ENCODE measurements around the gene CNR2. TPM values are rescaled to one million over a fixed set of nuclear protein-coding genes. Genes with fewer than 3 reads are reported as not detected.

Gene CNR2
- polyA plus RNA-seq, 2 of the 4 experiments (the other 2 are of a cell fraction): not detected

- no peak overlapping the region for H3K4me3 ChIP-seq
- CTCF ChIA-PET: interaction anchor here (3.5 kb wide), 1 partner anchor 12 kb away, joined by 12 read pairs; no protein-coding TSS in a partner anchor
- no peak overlapping the region for H3K4me2 ChIP-seq
- ATAC-seq (no peak), FAIRE-seq (no peak), DNase-seq (ENCODE audit: low read depth in 1 of 2, low spot score in 1 of 2) (no peak)
- H3K27ac ChIP-seq: no peak overlapping the region
- H3K4me1 ChIP-seq: 0 out of 3 replicates have a peak, but pooled peaks cover 3% of the 10 kb centered on the region
- POLR2A ChIA-PET: no interaction called here
- H3K9me3 ChIP-seq: no peaks in the 10 kb centered on the region
- TF ChIP-seq ESRRA (IDR thresholded peaks at IDR 0.05; ENCODE audit: borderline replicate concordance, low read length) (no peak), CTCF (IDR thresholded peaks at IDR 0.05) (no peak)
- WGBS (ENCODE audit: missing lambda C conversion rate): 81% methylated on average over 4 of the region's 4 CpGs
Observed at GRCh38 chr1:23928789-23929188, 15.6 kb upstream of the CNR2 start.

- H3K4me3 ChIP-seq: no peak overlapping the region
- TF ChIP-seq ESRRA (IDR thresholded peaks at IDR 0.05; ENCODE audit: borderline replicate concordance, low read length): no peak
- TF ChIP-seq EP300 (IDR thresholded peaks at IDR 0.05): no peak
- no peak for TF ChIP-seq TFCP2L1 (CRISPR knock-in tag; IDR thresholded peaks at IDR 0.05)
- no peak for TF ChIP-seq SREBF2 (IDR thresholded peaks at IDR 0.05)
- TF ChIP-seq JUNB (IDR thresholded peaks at IDR 0.05): no peak
- DNase-seq (ENCODE audit: low read depth in 1 of 2, low spot score in 1 of 2): no peak
- no peak for ATAC-seq
- FAIRE-seq: no peak
- H3K4me2 ChIP-seq: no peak overlapping the region
- no peaks in the 10 kb centered on the region for H3K9me3 ChIP-seq
- POLR2A ChIA-PET: no interaction called here
- WGBS (ENCODE audit: missing lambda C conversion rate): no CpG with 5 or more reads among the region's 1 CpG
- H3K4me1 ChIP-seq: 0 out of 3 replicates have a peak, but pooled peaks cover 8% of the 10 kb centered on the region
- no peak overlapping the region for H3K27ac ChIP-seq
- CTCF ChIA-PET: interaction anchor here (1.2 to 3.5 kb wide), 2 partner anchors 10 to 22 kb away, joined by 4 to 12 read pairs; no protein-coding TSS in a partner anchor
Observed at GRCh38 chr1:23927097-23927496, 13.9 kb upstream of the CNR2 start.

GRCh38 chr1:23925279-23925678, 12.1 kb upstream of the CNR2 start:
- 78% methylated on average over 3 of the region's 3 CpGs for WGBS (ENCODE audit: missing lambda C conversion rate)

GRCh38 chr1:23924601-23925000, 11.4 kb upstream of the CNR2 start:
- Histone ChIP-seq H3K4me3 (no peak overlapping the region), H3K4me2 (no peak overlapping the region), H3K27ac (no peak overlapping the region), H3K4me1 (peaks cover 18% of the 10 kb centered on the region), H3K9me3 (no peaks in the 10 kb centered on the region)
- ATAC-seq (no peak), FAIRE-seq (no peak), DNase-seq (ENCODE audit: low read depth in 1 of 2, low spot score in 1 of 2) (no peak)
- CTCF ChIA-PET: interaction anchor here (0.7 to 0.8 kb wide), 2 partner anchors 11 to 138 kb away, joined by 3 read pairs; partner anchors contain the start of gene CNR2
- WGBS (ENCODE audit: missing lambda C conversion rate): 89% methylated on average over 11 of the region's 11 CpGs
- POLR2A ChIA-PET: no interaction called here
- no peak for TF ChIP-seq EP300 (IDR thresholded peaks at IDR 0.05)
- no peak for TF ChIP-seq REST (IDR thresholded peaks at IDR 0.05)
- TF ChIP-seq CHD4 (IDR thresholded peaks at IDR 0.05; ENCODE audit: borderline replicate concordance): no peak
- no peak for TF ChIP-seq RNF2 (IDR thresholded peaks at IDR 0.05; ENCODE audit: borderline replicate concordance, low read depth)
- no peak for TF ChIP-seq BCL3 (IDR thresholded peaks at IDR 0.05)
- TF ChIP-seq CHD2 (IDR thresholded peaks at IDR 0.05; ENCODE audit: low read length, partially characterized antibody): no peak
- TF ChIP-seq ZFP36 (IDR thresholded peaks at IDR 0.05; ENCODE audit: borderline replicate concordance, partially characterized antibody): no peak
- no peak for TF ChIP-seq SREBF2 (IDR thresholded peaks at IDR 0.05)
- TF ChIP-seq HOXB5 (CRISPR knock-in tag; IDR thresholded peaks at IDR 0.05): no peak
- no peak for TF ChIP-seq FOSL2 (IDR thresholded peaks at IDR 0.05)
- no peak for TF ChIP-seq FOSL2 (CRISPR knock-in tag; IDR thresholded peaks at IDR 0.05)
- TF ChIP-seq HMGXB4 (CRISPR knock-in tag; IDR thresholded peaks at IDR 0.05; ENCODE audit: borderline replicate concordance): no peak
- TF ChIP-seq PBX3 (IDR thresholded peaks at IDR 0.05): no peak
- no peak for TF ChIP-seq RAD21 (conservative IDR thresholded peaks at IDR 0.05 in 1 of 2, IDR thresholded peaks at IDR 0.05 in 1 of 2)

More at GRCh38 chr1:23925279-23925678, 12.1 kb upstream of the CNR2 start:
- H3K4me3 ChIP-seq: no peak overlapping the region
- H3K4me1 ChIP-seq: peaks cover 11% of the 10 kb centered on the region
- POLR2A ChIA-PET: no interaction called here
- H3K9me3 ChIP-seq: no peaks in the 10 kb centered on the region
- ATAC-seq (no peak), DNase-seq (ENCODE audit: low read depth in 1 of 2, low spot score in 1 of 2) (no peak), FAIRE-seq (no peak)
- TF ChIP-seq SMC3 (IDR thresholded peaks at IDR 0.05) (no peak), HDAC2 (IDR thresholded peaks at IDR 0.05) (no peak), RFX5 (IDR thresholded peaks at IDR 0.05) (no peak), FOSL2 (IDR thresholded peaks at IDR 0.05) (no peak), FOSL2 (CRISPR knock-in tag; IDR thresholded peaks at IDR 0.05) (no peak)
- H3K27ac ChIP-seq: no peak overlapping the region
- CTCF ChIA-PET: interaction anchor here (0.7 kb wide), 1 partner anchor 138 kb away, joined by 3 read pairs; no protein-coding TSS in a partner anchor
- no peak overlapping the region for H3K4me2 ChIP-seq

All from A549 (cell line).